Measurements from ENCODE around the gene TNFSF11.

Gene TNFSF11

GRCh38 chr13:42654212-42654611 lies 80.3 kb downstream of the TNFSF11 start:
- DNase-seq (ENCODE audit: low spot score): no peak

GRCh38 chr13:42654722-42655121 lies 80.8 kb downstream of the TNFSF11 start:
- no peak for DNase-seq (ENCODE audit: low spot score)

- no peak for DNase-seq (ENCODE audit: low spot score)
Measured at GRCh38 chr13:42656161-42656560, 82.2 kb downstream of the TNFSF11 start.

GRCh38 chr13:42656958-42657357 lies 83.0 kb downstream of the TNFSF11 start:
- no peak for DNase-seq (ENCODE audit: low spot score)

All from CD4-positive, alpha-beta T cell treated with Interleukin-2 at 100 ng/mL for 4 hours (primary cell).